Esophagus mucosa (tissue), 1 donor: ENCODE results near the gene CDCP1. TPM values are rescaled to one million over a fixed set of nuclear protein-coding genes. Genes with fewer than 3 reads are reported as not detected.

Source experiments
- ATAC-seq: fragments of 200-7000 bp; cut with Tn5 transposase; one replicate; pipeline ENCODE4 v1.9.1; 2020
- total RNA-seq: library from RNA; stranded (reverse); gene quantifications from one replicate; pipeline ENCODE4 v1.2.4, GENCODE V29; 2023
- donor health status: DM: yes; HTN: yes; CAD: no.

CDCP1 gene
- total RNA-seq, 1 donor from 2014 or later: 85.6 TPM

DNA sequence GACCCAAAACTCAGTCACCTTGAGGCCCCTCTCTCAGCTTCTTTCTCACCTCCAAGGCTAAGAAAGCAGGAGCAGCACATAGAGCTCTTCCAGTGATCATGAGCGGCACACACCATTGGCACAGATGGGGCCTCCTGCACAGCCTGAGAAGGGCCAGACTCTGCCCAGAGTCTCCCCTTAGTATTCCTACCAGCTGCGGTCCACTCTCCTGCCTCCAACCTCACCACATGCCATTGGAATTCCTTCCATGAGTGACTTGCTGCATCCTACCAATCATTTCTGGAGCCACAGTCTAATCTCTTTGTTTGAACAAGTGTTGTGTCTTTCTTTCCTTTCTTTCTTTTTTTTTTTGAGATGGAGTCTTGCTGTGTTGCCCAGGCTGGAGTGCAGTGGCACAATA lies 39.3 kb downstream of the CDCP1 start:
- no peak for ATAC-seq

DNA sequence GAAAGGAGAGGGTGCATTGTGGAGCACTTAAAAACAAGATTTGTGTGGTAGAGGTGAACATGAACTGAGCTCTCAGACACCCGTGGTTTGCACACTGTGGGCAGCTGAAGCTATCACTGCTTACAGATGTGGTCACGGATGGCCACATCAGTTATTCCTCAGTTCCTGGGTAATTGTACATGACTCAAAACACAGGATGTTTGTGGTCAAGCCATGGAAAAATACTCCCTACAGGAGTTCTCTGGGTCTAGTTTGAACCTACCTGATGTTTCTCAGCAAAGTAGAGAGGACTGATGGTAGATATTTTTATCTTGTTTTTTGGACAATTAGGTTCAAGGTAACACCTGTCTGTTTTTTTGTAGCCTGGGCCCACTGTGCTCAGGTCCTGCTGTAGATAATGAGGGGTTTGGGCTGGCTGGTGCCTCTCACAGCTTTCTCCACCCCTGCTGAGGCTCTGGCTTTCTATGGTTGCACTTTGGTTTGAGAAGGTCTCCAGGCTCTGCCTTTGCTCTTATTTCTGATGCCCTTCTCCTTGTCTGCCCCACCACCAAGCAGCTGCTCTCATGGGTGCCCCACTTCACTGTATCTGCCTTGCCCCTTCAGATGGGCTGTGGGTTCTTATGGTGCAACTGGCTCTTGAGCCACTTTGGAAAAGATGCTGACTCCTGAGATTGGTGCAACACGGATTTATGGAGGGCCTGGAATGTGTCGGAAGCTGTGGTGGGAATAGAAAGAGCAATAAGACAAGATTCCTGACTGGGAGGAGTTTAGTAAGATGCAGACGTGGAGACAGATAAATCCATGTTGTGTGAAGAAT lies 40.1 kb downstream of the CDCP1 start:
- ATAC-seq: no peak

DNA sequence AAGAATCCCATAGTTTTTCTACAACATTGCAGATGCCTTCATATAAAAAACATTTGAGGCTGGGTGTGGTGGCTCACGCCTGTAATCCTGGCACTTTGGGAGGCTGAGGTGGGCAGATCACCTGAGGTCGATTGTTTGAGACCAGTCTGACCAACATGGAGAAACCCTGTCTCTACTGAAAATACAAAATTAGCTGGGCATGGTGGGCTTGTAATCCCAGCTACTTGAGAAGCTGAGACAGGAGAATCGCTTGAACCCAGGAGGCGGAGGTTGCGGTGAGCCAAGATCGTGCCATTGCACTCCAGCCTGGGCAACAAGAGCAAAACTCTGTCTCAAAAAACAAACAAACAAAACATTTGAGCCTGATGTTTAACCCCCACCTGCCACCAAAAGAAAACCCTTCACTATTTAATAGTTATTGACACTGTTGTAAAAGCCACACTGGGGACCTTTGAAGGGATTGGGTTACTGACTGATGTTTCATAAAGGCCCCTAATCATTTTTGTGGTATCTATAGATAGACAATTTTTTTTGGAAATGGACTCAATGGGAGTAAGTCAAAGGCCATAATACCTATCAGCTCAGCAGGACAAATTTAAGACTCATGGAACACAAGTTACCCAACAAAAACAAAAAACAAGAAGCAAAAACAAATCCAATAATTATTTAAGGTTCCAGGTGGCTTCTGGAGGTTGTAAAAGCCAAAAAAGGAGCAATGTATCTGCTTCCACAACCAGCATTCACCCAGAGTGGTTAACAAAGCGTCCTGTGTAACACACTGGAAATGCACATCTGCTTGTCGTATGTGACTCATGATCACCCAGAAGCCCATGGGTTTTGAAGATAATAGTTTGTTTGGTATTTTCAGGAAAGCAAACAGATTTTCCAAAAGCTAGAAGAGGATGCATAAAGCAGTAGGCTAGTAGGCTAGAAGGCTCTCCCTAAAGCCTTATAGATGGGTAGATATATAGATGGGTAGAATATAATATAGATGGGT lies 41.2 kb downstream of the CDCP1 start:
- no peak for ATAC-seq

DNA sequence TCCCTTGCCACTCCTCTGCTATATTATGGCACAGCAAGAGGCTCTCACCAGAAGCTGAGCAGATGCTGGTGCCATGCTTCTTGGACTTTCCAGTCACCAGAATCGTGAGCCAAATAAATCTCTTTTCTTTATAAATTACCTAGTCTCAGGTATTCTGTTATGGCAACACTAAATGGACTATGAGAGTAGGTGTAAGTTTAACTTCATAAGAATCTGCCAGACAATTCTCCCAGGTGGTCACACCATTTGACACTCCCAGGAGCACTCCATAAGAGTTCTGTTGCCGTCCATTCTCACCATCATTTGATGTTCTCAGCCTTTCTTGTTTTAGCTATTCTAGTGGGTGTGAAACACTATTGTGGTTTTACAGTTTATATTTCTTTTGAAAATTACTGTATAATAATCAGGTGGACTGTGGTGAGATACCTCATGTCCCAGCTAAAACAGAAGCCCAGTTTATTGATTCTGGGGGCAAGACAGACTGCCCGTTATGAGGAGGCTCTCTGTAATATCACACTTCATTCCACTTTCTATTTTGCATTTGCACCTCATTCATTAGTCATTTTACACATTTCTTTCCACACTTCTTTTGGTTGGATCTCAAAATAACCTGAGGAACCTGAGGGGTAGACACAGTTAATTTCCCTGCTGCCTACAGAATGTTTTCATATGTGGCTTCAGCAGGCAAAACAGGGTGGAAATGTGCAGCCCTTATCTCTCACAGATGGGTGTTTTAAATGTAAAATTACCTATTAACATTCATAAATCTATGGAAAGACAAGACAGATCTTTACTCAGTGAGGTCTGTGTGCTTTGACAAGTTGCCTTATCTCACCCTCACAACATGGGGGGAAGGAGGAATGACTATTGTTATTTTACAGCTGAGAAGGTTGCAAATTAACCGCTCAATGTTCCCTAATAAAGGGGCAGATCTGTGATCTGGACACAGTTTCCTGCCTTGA lies 42.1 kb downstream of the CDCP1 start:
- ATAC-seq: no peak

DNA sequence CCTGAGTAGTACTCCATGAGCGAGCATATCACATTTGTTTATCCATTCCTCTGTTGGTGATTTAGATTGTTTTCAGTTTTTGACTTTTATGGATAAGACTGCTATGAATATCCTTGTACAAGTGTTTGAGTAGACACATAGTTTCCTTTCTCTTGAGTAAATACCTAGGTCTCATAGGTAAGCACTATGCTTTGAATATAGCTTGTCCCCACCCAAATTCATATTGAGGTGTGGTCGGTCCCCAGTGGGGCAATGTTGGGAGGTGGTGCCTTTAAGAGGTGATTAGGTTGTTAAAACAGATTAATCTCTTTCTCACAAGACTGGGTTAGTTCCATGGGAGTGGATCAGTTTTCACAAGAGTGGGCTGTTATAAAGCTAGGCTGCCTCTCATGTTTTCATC lies 42.8 kb downstream of the CDCP1 start:
- ATAC-seq: no peak

DNA sequence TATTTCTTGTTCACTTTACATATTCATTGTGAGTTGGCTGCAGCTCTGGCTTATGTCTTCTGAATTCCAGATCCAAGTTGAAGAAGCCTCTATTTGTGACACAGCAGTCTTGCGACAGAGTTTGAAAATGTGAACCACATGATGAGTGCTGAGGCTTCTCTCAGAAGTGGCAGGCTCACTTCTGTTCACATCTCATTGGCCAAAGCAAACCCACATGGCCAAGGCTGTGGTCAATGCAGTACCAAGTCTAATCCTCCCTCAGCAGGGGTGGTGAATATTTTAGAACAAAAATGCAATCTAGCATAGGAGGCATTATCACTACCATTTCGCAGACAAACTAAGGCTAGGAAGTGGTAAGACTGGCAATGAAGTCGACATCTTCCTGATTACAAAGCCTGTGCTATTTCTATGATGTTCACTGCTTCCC lies 45.2 kb downstream of the CDCP1 start:
- ATAC-seq: no peak

DNA sequence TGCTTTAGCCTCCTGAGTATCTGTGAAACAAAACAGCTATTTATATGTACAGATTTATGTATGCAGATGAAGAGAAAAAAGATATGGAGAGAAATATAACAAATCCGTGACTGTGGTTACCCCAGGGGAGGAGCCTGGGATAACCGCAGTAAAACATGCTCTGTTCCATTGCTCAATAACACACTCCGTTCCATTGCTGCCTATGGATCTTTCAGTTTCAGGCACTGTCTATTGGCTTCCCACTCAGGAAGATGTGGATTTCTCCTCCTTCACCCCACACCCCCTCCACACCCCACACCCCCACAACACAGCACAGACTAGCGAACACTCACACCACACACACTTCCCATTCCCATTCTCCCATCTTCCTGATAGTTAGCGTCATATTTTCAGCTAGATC lies 47.9 kb downstream of the CDCP1 start:
- no peak for ATAC-seq

DNA sequence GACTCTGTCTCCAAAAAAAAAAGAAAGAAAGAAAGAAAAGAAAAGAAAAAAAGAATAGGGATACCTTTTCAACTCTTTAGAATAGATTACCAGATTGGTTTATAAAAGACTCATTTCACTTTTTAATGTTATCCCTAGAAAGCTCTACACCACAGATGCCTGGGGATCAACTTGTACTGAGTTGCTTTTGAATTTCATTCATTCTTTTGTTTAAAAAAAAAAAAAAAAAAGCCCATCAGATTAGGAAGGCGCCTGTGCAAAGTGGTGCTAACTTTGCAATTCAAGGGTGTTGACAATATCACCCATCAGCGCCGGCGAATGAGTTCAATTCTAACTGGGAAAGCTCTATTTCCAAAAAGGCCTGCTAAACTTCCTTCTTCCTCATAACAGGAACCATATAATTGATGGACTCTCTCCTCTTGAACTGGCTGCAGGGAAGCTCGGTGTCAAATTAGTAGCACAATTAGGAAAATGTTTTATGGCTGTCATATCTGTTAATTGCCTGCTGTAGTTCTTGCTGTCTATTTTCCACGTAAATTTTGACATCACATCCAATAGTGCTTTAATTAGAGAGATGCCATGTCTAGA lies 48.8 kb downstream of the CDCP1 start:
- ATAC-seq: no peak

DNA sequence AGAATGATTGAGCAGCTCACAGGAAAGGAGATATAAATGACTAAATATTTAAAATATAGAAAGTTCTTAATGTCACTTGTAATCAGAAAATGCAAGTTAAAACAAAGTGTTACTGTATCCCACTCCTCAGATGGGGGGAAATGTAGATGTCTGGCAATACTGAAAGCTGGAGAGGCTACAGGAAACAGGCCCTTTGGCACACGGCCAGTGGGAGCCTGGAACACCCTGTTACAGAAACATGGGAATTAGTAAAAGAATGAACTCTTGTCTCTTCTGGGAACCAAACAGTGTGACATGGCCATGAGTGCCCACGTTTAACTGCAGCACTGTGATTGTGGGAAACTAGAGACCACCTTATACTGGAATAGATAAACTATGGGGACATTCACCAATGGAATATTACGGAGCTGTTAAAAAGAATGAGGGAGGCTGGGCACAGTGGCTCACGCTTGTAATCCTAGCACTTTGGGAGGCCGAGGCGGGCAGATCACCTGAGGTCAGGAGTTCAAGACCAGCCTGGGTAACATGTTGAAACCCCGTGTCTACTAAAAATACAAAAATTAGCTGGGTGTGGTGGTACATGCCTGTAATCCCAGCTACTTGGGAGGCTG lies 50.2 kb downstream of the CDCP1 start:
- no peak for ATAC-seq

DNA sequence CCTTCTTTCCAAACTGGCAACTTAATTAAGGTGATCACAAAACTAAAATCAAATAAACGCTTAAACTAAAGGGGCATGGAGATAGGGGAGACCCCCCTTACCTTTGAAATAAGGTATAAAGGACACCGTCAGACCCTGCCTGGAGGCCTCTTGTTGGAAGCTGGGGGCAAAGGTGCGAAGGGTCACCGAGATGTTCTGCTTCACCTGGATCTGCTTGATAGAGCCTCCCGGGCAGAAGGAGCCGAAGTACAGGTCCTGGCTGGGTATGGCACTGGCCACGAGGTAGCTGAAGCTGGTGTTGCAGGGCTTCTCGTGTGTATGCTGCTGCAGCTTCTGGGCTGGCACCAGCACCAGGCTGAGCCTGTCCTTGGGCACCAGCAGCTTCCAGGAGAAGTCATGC lies 53.0 kb downstream of the CDCP1 start:
- ATAC-seq: no peak

DNA sequence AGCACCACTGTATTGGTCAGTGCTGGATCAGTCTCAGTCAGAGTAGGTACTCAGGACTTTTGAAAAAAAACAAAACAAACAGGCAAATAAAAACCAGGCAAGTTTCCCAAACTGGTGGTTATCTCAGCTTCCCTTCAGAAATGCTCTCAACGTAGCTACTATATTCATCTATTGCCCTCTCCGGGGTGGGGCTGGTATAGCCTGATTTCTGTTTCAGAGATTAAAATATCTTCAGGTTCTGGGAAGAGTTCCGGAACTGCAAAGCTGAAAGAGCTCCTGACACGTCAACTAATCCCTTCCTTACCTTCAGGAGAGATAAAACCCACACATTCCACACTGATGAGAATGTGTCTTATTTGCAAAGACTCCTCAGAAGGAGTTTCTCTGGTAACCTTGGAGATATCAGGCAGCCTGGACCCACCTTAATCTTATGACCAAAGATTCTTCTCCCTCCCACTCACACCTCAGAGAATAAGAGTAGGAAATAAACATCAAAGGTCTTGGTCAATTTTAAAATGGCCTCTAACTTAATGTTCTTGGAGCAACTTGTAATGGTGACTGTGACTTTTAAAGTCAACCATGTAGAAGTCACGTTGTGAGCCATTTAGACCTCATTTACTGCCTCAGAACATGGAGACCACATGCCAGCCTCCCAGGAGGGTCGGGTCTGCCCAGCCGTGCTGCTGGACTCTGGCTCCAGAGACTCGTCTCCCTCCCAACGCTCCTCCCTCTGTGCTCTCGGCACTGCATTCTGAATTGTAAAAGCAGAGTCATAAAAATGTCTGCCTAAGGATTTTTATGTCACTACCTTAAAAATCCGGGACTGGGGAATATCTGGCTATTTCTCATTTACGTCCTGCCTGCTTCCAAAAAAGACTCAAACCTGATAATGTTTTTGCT lies 53.8 kb downstream of the CDCP1 start:
- ATAC-seq: peak; percentile 87

DNA sequence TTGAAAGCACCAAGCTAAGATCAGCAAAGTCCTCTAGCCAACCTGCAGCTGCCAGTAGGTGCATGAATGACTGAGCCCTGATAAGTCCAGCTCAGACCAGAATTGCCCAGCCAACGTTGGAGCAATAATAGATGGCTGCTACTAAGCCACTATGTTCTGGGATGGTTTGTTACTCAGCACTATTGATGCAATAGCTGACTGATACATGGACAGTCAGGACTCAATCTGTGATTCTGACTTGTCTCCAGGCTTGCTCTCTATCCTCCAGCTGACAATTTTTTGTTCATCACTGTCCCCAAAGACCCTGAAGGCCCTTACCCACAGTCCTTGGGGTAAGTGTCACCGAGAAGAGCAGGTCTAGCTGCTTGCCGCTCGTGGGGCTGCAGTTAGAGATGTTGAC lies 55.3 kb downstream of the CDCP1 start:
- no peak for ATAC-seq

DNA sequence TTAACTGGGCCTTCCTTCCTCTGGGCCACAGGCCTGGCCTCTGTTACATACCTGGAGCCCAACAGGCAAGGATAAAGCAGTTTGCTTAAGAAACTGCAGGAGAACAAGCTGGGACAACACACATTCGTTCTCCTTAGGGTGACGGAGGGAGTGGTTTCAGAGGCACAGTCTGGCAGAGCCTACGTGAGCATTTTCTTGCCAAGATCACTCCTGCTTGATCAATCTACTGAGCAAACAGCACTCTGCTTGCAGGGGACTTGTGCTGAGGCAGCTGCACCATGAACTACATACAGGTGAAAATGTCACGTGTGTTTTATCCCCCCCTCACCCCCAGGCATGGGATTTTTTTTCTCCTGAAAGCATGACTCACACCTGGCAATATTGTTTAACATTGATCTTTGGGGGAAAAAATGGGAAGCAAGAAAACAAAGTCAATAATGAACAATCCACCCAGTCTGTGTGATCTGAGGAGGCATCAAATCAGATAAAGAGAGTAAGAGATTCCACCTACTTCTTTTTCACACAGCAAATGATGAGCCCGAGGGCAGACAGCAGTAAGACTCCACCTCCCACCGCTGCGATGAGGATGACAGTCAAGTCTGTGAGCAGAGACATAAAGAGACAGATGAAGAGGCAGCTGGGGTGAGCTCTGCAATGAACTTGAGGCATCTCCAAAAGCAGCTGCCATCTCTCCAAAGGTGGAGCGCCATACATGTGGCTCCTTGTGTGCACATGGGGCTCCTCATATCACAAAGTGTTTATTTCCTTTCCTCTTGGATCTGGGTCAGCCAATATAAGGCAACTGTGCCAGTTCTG lies 57.4 kb downstream of the CDCP1 start:
- ATAC-seq: peak; percentile 80

DNA sequence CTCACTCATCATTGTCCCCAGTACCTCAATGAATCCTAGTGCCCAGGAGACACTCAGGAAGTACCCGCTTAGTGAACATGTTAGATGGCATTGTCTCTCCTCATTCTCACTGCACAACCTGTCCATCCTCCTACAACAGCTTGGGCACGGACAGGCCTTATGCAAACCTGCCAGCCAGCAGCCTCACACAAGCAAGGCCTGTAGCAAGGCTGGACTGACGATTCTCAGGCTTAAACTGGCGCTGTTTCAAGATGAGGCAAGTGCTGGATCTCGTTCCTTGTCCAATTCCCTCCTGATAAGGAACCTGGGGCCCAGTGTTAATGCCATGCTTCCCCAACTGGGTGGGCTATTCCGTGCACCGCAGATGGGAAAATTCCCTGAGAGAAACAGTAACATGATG lies 59.0 kb downstream of the CDCP1 start:
- no peak for ATAC-seq

DNA sequence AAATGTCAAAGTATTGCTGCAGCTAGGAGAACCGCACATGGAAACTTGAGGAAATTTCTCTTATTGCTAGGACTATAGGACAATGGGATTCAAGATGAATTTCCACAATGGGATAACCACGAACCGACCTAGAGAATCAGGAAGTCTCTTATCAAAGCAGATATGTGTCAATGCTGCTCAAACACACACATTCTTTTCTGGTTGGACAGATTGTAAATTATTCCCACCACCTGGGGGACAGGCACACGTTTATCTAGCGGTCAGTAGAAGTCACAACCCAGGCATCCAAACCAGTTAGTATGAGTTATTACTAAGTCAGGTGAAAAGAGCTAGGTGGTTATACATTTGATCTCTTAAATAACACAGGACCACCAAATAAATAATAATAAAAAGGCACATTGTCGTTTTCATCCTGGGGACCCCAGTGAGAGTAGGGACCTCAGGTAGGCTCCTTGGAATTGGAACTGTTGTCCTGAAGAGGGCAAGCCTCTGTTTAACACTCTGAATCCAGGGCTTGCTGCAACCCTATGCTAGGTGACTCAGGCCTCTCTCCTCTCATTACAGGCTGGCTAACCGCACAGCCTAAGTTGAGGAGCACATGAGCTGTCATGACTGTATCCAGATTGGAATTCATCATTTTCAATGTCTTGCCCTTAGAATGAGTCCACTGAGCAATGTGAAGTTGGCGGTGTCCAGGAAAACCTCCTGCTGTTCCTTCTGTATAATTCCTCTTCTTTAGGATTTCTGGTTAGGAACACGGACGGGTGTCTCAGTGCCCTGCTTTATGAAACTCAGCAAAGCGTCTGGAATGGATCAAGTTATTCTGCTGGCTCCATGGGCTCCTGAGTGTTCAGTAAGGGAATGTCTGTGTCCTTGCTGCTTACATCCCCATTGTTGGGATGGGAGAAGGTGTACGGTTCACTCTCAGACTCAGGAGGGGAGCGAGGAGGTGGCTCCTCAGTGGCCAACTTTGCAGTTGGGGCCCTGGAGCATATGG lies 61.1 kb downstream of the CDCP1 start:
- ATAC-seq: no peak

DNA sequence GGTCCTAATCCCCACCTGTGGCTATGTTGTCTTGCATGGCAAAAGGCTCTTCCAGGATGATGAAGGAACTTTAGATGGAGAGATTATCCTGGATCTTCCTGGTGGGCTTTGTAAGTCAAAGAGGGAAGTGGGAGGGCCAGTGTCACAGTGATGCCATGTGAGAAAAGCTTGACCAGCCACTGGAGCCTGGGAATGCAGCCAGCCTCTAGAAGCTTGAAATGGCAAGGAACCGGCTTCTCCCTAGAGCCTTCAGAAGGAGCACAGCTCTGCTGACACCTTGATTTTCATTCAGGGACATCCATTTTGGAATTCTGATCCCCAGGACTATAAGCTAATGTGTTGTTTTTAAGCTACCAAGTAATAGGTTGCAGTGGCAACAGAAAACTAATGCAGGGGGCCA lies 61.8 kb downstream of the CDCP1 start:
- ATAC-seq: no peak

DNA sequence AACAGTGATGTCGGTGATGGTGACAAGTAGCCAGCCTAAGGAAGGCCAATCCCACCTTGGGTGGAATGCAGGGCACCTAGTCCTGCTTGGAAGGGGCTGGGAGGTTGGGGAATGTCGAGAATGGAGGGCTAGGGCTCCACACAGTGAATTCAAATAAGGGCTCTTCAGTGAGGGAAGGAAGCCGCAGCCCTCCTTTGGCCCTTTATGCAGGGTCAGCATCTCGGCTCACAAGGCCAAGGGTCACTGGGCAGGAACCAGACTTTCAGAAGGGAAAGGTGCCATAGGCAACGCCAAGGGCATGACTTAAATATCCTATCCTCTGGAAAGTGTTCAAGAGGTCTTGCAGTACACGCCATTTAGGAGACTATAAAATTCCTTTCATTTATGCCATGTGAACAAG lies 63.2 kb downstream of the CDCP1 start:
- ATAC-seq: no peak

DNA sequence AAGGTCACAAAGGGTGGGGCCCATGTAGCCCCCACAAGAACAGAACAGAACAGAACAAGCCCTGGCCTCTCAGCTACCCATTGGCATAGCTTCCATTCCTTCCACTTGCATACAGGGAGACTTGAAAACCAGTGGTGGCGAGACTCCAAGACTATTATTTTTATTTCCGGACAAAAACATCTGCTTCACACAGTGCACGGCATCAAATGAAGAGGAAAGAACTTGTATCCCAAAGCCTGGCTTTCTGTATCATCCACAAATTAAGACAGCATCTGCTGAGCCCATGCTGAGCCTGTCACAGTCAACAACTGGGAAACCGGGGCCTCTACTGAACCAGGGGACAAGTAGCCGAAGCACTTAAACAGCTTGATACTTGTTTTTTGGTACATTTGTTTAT lies 64.0 kb downstream of the CDCP1 start:
- ATAC-seq: no peak
